K562 (cell line): ENCODE results near the gene NXF1. TPM values are rescaled to one million over a fixed set of nuclear protein-coding genes. Genes with fewer than 3 reads are reported as not detected.

Experiments used
- ATAC-seq: fragments of 200-7000 bp; cut with Tn5 transposase; 3 replicates; pipeline ENCODE4 v1.9.1; 2020; ENCODE audit warnings: moderate library complexity
- BruUV-seq: library from RNA; stranded (reverse); fragments of 400-500 nt; replicated peaks from 2 replicates; lab custom pipeline; 2021; lab: Mats Ljungman, UMichigan
- CTCF ChIA-PET: fragments of 300-600 bp; formaldehyde crosslinking; extraction: SDS; loops from one replicate; lab custom pipeline; 2021; ENCODE audit warnings: low intra/inter-chr PET ratio; lab: Yijun Ruan, JAX
- POLR2A ChIA-PET: fragments of 300-600, 350-650 bp; sonication (Branson Sonifier 250); formaldehyde crosslinking; extraction: SDS; loops from one replicate; lab custom pipeline; 2021; ENCODE audit warnings: antibody characterized with exemption, inconsistent platforms; lab: Yijun Ruan, JAX
- DNase-seq, 4 experiments: peaks; one replicate each; pipeline versions ENCODE4 v3.0.0 to v3.0.0-alpha.2; 2011 to 2018; ENCODE audit warnings: low spot score in 3 of 4, mixed read lengths in 3 of 4; ENCODE audit errors: extremely low read depth in 1 of 4
- FAIRE-seq: peaks from 2 replicates; lab custom pipeline; 2011; peaks lifted over from hg19 to GRCh38; lab: Jason Lieb, UNC
- H2AFZ ChIP-seq: 2 replicates; pipeline ENCODE4 v1.6.0; 2011; ENCODE audit warnings: low read depth, low read length, control low read depth, inconsistent platforms
- H3K27ac ChIP-seq: fragments of 200-600 bp; 3 replicates; pipeline ENCODE4 v1.8.0; 2011; ENCODE audit warnings: low read depth, mild to moderate bottlenecking, control low read depth, inconsistent platforms, low read length, moderate library complexity, mixed read lengths; ENCODE audit errors: extremely low read depth
- H3K27me3 ChIP-seq, 2 experiments: fragments of 300-600 bp in 1 of 2; 2 replicates in 1 of 2; 3 replicates in 1 of 2; pipeline versions ENCODE4 v1.6.0 to v1.8.0; 2011; ENCODE audit warnings: inconsistent platforms in 2 of 2, low read length in 2 of 2, mild to moderate bottlenecking in 1 of 2, mixed read lengths in 1 of 2, moderate library complexity in 1 of 2; ENCODE audit not compliant: control insufficient read depth in 2 of 2, insufficient read depth in 2 of 2
- H3K36me3 ChIP-seq: fragments of 300-600 bp; 3 replicates; pipeline ENCODE4 v1.8.0; 2011; ENCODE audit warnings: mild to moderate bottlenecking, low read length, inconsistent platforms; ENCODE audit not compliant: control insufficient read depth, insufficient read depth
- H3K4me1 ChIP-seq, 2 experiments: fragments of 200-600 bp in 1 of 2; replicated peaks in 1 of 2; 2 replicates in 1 of 2; 3 replicates in 1 of 2; pipeline versions ENCODE4 v1.5.1 to v1.8.0; 2011; ENCODE audit warnings: inconsistent platforms in 2 of 2, low read length in 2 of 2, mild to moderate bottlenecking in 1 of 2, mixed read lengths in 1 of 2, moderate library complexity in 1 of 2; ENCODE audit not compliant: control insufficient read depth in 2 of 2, insufficient read depth in 2 of 2
- H3K4me2 ChIP-seq: 2 replicates; pipeline ENCODE4 v1.6.1; 2011; ENCODE audit warnings: low read length, control low read depth, inconsistent platforms, mixed read lengths; ENCODE audit not compliant: insufficient read depth
- H3K4me3 ChIP-seq: fragments of 200-600 bp; sonication (generic), shearing (Covaris generic); 2 replicates; pipeline ENCODE4 v1.5.1; 2016; ENCODE audit warnings: control low read depth, inconsistent platforms
- H3K79me2 ChIP-seq: fragments of 200-600 bp; 3 replicates; pipeline ENCODE4 v1.8.0; 2011; ENCODE audit warnings: low read length, inconsistent platforms; ENCODE audit not compliant: control insufficient read depth, insufficient read depth
- H3K9ac ChIP-seq, 2 experiments: 2 replicates each; pipeline versions ENCODE4 v1.6.0 to v1.6.1; 2011; ENCODE audit warnings: low read depth in 2 of 2, low read length in 2 of 2, control low read depth in 1 of 2, inconsistent platforms in 1 of 2, mild to moderate bottlenecking in 1 of 2, mixed read lengths in 1 of 2; ENCODE audit not compliant: insufficient read depth in 1 of 2
- H3K9me1 ChIP-seq: one replicate; pipeline ENCODE4 v1.6.0; 2011; ENCODE audit warnings: inconsistent platforms, mild to moderate bottlenecking, low read length, moderate library complexity; ENCODE audit not compliant: control insufficient read depth, insufficient read depth
- H3K9me3 ChIP-seq: replicated peaks from 2 replicates; pipeline ENCODE4 v1.5.1; 2011; ENCODE audit warnings: low read depth, low read length, inconsistent platforms; ENCODE audit not compliant: control insufficient read depth, insufficient read depth
- H4K20me1 ChIP-seq: replicated peaks from 2 replicates; pipeline ENCODE4 v1.6.1; 2011; ENCODE audit warnings: low read length, inconsistent platforms, mixed read lengths; ENCODE audit not compliant: control insufficient read depth, insufficient read depth
- BACH1 ChIP-seq: fragments of 200-800 bp; sonication (Bioruptor generic); IDR thresholded peaks from 2 replicates; pipeline ENCODE4 v1.6.1; 2016; ENCODE audit warnings: missing genetic modification characterization, missing compliant biosample characterization
- KDM1A ChIP-seq, 2 experiments: fragments of 450-650 bp; IDR thresholded peaks; 2 replicates each; pipeline ENCODE4 v1.6.1; 2016; ENCODE audit warnings: mild to moderate bottlenecking in 2 of 2
- MEF2D ChIP-seq: conservative IDR thresholded peaks from 2 replicates; pipeline ENCODE4 v1.6.1; 2016; ENCODE audit warnings: low read depth, missing genetic modification characterization, missing compliant biosample characterization
- RAD21 ChIP-seq, 2 experiments: fragments of 250-450 bp in 1 of 2; fragments of 450-650 bp in 1 of 2; sonication (Bioruptor Pico) in 1 of 2; formaldehyde crosslinking in 1 of 2; IDR thresholded peaks in 1 of 2; conservative IDR thresholded peaks in 1 of 2; 2 replicates each; pipeline versions ENCODE4 v1.4.0 to v1.8.0; 2020 to 2022; ENCODE audit warnings: mild to moderate bottlenecking in 2 of 2, moderate library complexity in 1 of 2
- STAT5A ChIP-seq: IDR thresholded peaks from 2 replicates; pipeline ENCODE4 v1.6.1; 2012; ENCODE audit warnings: low read length, inconsistent platforms, borderline replicate concordance
- ZBTB33 ChIP-seq: sonication (generic); formaldehyde crosslinking; IDR thresholded peaks from 2 replicates; pipeline ENCODE4 v1.8.1; 2023; ENCODE audit warnings: mild to moderate bottlenecking, missing genetic modification reagents
- ZNF511 ChIP-seq: sonication (generic); formaldehyde crosslinking; IDR thresholded peaks from 2 replicates; pipeline ENCODE4 v1.8.0; 2022; ENCODE audit warnings: mild to moderate bottlenecking, missing genetic modification reagents
- ZNF592 ChIP-seq: fragments of 450-650 bp; IDR thresholded peaks from 2 replicates; pipeline ENCODE4 v1.6.1; 2017; ENCODE audit warnings: antibody characterized with exemption, mild to moderate bottlenecking
- ZNF766 ChIP-seq: fragments of 200-800 bp; sonication (Bioruptor generic); conservative IDR thresholded peaks from 2 replicates; pipeline ENCODE4 v1.6.1; 2016; ENCODE audit warnings: missing genetic modification characterization, missing compliant biosample characterization
- WGBS: fragments of 100-300 bp; shearing (Covaris generic); methylation state at CpG from one replicate; pipeline ENCODE4 v1.1.6; 2016; ENCODE audit warnings: low coverage, mixed read lengths; ENCODE audit not compliant: insufficient coverage; ENCODE audit errors: missing lambda C conversion rate; 5-methylcytosine and 5-hydroxymethylcytosine counted together
- in situ Hi-C: fragments of 300-500 bp; cut with MboI; formaldehyde crosslinking; loops from 4 replicates; pipeline ENCODE4 v1.15.0; 2018; ENCODE audit warnings: inconsistent platforms, mixed read lengths
- intact Hi-C: fragments of 100-400 bp; cut with micrococcal nuclease; formaldehyde crosslinking; loops from 2 replicates; pipeline ENCODE4 v1.14.2; 2022
- polyA plus RNA-seq, 8 experiments: library from polyadenylated mRNA; depleted of rRNA in 4 of 8; stranded (reverse) in 5 of 8; unstranded in 3 of 8; fragments of >200 nt; fragmentation: Nextera tagmentation in 2 of 8; fragmentation: Illumina TruSeq in 1 of 8; extraction: Ambion mirVana in 2 of 8; extraction: Trizol in 1 of 8; gene quantifications; 2 replicates each; pipeline versions ENCODE4 v1.2.1 to v1.2.3, GENCODE V29; 2011 to 2014; ENCODE audit warnings: inconsistent platforms in 1 of 8, missing spikeins in 1 of 8
- total RNA-seq, 7 experiments: library from RNA; depleted of rRNA in 6 of 7; stranded (reverse); fragments of >200 nt in 6 of 7; fragmentation: Illumina TruSeq in 2 of 7; extraction: Trizol in 2 of 7; gene quantifications; 2 replicates each; pipeline versions ENCODE4 v1.2.1 to v1.2.3, GENCODE V29; 2011 to 2021; ENCODE audit warnings: low replicate concordance in 1 of 7

NXF1 gene
- total and polyA plus RNA-seq, 9 of the 15 experiments (the other 6 are each of a cell fraction or from before 2014, with no cell fraction given), result 18.1 to 98.3 (median 35.8) TPM

GRCh38 chr11:62842171-62842741 is 37.0 kb upstream of the NXF1 start:
- H3K79me2 ChIP-seq, result peaks cover 26% of the 10 kb centered on the region
- in situ Hi-C loops (no loop called here), intact Hi-C loops (loop anchor here (5.0 to 10.0 kb wide), 3 partner anchors 117 to 445 kb away; partner anchors contain the start of genes C11orf98, CSKMT, HNRNPUL2 and TTC9C)
- no peaks in the 10 kb centered on the region for H4K20me1 ChIP-seq
- peak overlapping the region; percentile 33 for H3K4me3 ChIP-seq
- H3K4me2 ChIP-seq, result peak overlapping the region; percentile 65
- ATAC-seq, result no peak
- CTCF ChIA-PET, result no interaction called here
- BruUV-seq, result no TSS peak
- peaks cover 9% of the 10 kb centered on the region; the same call in 2 of the 3 replicates for H3K36me3 ChIP-seq
- H2AFZ ChIP-seq, result peak overlapping the region; percentile 92
- DNase-seq, result no peak
- H3K27ac ChIP-seq, result peak overlapping the region; percentile 89
- H3K4me1 ChIP-seq, result peaks cover 8 to 19% of the 10 kb centered on the region in 2 experiments; a peak in 3 of 5 replicates
- no peak for FAIRE-seq
- peak overlapping the region; percentile 75 to 86 for H3K9ac ChIP-seq
- H3K9me3 ChIP-seq, result no peaks in the 10 kb centered on the region; the same call in 1 of the 2 replicates
- no peaks in the 10 kb centered on the region for H3K27me3 ChIP-seq
- H3K9me1 ChIP-seq, result no peaks in the 10 kb centered on the region
- 53% methylated on average over 27 of the region's 30 CpGs for WGBS
- POLR2A ChIA-PET, result interaction anchor here (0.6 to 6.3 kb wide), 35 partner anchors 10 to 690 kb away, joined by 3 to 403 read pairs (median 11); partner anchors contain the start of genes C11orf98, CSKMT, LBHD1 and NXF1
- TF ChIP-seq ZNF511 (CRISPR knock-in tag) (0 out of 2 replicates have a peak, but pooled peaks have one; percentile 5), STAT5A (no peak), ZNF592 (peak; percentile 45), BACH1 (tag) (no peak), ZNF766 (CRISPR knock-in tag) (0 out of 2 replicates have a peak, but pooled peaks have one; percentile 19), KDM1A (IDR thresholded peaks at IDR 0.05) (peak in 1 of 2 experiments; percentile 27; a peak in 1 of 4 replicates), MEF2D (tag) (0 out of 2 replicates have a peak, but pooled peaks have one; percentile 8), RAD21 (CRISPR knock-in tag; conservative IDR thresholded peaks at IDR 0.05 in 1 of 2, IDR thresholded peaks at IDR 0.05 in 1 of 2) (0 out of 4 replicates have a peak, but pooled peaks of 1 of the 2 experiments have one; percentile 7), ZBTB33 (CRISPR knock-in tag) (peak; percentile 51; the same call in 1 of the 2 replicates)
